ENCODE measurements around the gene SMARCAD1.
A peak's percentile ranks its signal among the peaks of the same experiment; 100 is the strongest.

Gene SMARCAD1, protein sequence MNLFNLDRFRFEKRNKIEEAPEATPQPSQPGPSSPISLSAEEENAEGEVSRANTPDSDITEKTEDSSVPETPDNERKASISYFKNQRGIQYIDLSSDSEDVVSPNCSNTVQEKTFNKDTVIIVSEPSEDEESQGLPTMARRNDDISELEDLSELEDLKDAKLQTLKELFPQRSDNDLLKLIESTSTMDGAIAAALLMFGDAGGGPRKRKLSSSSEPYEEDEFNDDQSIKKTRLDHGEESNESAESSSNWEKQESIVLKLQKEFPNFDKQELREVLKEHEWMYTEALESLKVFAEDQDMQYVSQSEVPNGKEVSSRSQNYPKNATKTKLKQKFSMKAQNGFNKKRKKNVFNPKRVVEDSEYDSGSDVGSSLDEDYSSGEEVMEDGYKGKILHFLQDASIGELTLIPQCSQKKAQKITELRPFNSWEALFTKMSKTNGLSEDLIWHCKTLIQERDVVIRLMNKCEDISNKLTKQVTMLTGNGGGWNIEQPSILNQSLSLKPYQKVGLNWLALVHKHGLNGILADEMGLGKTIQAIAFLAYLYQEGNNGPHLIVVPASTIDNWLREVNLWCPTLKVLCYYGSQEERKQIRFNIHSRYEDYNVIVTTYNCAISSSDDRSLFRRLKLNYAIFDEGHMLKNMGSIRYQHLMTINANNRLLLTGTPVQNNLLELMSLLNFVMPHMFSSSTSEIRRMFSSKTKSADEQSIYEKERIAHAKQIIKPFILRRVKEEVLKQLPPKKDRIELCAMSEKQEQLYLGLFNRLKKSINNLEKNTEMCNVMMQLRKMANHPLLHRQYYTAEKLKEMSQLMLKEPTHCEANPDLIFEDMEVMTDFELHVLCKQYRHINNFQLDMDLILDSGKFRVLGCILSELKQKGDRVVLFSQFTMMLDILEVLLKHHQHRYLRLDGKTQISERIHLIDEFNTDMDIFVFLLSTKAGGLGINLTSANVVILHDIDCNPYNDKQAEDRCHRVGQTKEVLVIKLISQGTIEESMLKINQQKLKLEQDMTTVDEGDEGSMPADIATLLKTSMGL

GRCh38 chr4:94207469-94208224, at the start of gene SMARCAD1:
TSS of gene SMARCAD1 (plus strand) at chr4:94207865. CDS start at chr4:94208395, 530 bp downstream.
- peak; percentile 91 for DNase-seq (ENCODE audit: low spot score)

DNA sequence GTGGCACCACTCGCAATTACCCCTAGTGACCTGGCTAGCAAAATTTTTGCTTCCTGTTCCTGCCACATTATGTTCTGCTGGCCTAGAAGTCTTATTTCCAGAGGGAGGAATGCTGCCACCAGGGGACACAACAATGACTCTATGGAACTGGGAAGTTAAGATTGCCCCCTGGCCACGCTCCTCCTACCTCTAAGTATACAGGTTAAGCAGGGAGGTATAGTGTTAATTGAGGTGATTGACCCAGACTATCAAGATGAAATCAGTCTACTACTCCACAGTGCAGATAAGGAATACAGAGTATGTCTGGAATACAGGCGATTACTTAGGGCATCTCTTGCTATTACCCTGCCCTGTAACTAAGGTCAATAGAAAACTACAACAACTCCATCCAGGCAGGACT, 48.8 kb upstream of the SMARCAD1 start:
- no peak for DNase-seq (ENCODE audit: low spot score)

GRCh38 chr4:94159790-94160189, 47.9 kb upstream of the SMARCAD1 start:
- DNase-seq (ENCODE audit: low spot score): no peak

DNA sequence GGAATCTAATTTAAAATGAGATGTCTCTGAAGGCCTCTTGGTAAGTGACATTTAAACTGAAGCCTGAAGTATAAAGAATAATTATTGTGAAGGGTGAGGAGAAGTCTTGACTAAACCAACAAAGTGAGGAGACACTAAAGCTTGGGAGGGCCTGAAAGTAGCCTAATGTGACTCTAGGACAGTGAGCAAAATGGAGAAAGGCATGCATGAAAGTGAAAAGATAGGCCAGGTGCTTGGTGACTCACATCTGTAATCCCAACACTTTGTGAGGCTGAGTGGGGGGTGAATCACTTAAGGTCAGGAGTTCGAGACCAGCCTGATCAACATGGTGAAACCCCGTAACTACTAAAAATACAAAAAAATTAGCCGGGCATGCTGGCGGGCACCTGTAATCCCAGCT, 46.9 kb upstream of the SMARCAD1 start:
- no peak for DNase-seq (ENCODE audit: low spot score)

DNA sequence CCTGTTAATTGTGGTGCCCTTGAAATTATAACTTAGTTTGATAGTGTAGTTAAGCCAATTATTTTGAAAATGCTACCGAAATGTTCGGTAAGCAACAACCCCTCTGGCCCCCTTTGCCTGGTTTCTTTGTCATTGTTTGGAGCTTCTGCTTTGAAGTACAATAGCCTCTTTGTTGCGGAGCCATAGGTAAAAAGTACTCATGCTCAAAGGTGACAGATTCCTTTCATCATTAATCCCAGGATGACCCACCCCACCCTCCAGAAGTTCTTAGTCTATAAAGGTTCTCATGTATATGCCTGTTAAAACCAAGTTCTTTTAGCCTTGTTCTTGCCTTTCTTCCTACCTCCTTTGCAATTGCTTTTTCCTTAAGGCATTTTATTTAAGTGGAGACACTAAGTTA, 42.4 kb upstream of the SMARCAD1 start:
- no peak for DNase-seq (ENCODE audit: low spot score)

DNA sequence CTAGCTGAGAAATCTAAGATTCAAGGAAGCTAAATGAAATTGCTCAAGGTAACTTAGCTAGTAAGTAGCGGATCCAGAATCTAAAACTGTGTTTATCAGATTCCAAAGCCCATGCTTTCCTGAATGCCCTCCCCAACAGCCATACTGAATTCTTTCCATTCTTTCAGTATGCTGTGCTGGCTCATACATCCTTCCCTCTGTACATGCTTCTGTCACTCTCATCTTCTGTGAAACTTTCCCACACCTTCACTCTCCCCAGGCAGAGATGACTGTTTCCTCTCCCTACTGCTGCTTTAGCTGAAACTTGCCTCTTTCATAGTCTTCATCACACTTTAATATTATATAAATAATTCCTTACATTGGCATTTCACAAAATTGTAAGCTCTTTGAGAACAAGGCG, 39.3 kb upstream of the SMARCAD1 start:
- DNase-seq (ENCODE audit: low spot score): no peak

DNA sequence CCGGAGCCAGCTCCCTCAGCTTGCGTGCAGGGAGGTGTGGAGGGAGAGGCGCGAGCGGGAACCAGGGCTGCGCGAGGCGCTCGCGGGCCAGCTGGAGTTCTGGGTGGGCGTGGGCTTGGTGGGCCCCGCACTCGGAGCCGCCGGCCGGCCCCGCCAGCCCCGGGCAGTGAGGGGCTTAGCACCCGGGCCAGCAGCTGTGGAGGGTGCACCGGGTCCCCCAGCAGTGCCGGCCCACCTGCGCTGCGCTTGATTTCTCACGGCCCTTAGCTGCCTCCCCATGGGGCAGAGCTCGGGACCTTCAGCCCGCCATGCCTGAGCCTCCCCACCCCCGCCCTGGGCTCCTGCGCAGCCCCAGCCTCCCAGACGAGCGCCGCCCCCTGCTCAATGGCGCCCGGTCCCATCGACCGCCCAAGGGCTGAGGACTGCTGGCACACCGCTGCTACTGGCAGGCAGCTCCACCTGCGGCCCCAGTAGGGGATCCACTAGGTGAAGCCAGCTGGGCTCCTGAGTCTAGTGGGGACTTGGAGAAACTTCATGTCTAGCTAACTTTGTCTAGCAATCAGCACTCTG, 37.8 kb upstream of the SMARCAD1 start:
- no peak for DNase-seq (ENCODE audit: low spot score)

DNA sequence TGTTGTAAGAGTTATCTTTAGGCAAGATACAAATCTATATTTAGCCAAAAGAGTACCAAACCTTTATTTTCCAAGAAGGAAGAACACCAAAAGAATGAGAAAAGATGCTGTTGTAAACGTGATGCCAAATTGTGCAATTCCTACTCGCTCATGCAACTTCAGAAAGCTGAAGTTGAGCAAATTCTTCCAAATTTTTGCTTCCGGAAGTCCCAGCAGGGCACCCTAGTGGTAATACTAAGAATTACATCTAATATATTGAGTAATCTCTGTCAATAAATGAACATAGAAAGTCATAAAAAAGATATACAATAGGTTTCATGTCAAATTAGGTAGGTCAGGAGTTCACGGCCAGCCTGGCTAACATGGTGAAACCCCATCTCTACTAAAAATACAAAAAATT, 36.0 kb upstream of the SMARCAD1 start:
- no peak for DNase-seq (ENCODE audit: low spot score)

GRCh38 chr4:94175553-94176261, 32.0 kb upstream of the SMARCAD1 start:
- no peak for DNase-seq (ENCODE audit: low spot score)

DNA sequence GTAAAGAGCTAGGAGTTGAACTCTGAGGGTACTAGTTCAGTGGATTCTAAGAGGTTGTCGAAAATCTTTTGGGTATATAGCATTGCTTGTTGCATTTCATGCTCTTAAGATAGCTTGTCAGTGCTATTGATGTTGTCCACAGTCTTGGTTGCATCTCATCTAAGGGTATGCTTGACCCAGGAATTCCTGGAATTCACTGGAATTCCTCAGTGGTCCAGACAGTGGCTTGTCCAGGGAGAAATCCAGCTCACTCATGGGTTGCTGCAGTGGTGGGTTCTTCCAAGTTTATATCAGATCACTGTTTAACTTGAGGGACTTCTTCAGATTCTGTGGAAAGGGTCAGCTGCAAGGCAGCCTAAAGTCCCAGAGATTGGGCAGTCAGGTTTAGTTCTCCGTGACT, 29.8 kb upstream of the SMARCAD1 start:
- DNase-seq (ENCODE audit: low spot score): no peak

GRCh38 chr4:94181815-94182214, 25.9 kb upstream of the SMARCAD1 start:
- DNase-seq (ENCODE audit: low spot score): no peak

GRCh38 chr4:94202769-94203168, 4.9 kb upstream of the SMARCAD1 start:
- DNase-seq (ENCODE audit: low spot score): no peak

- no peak for DNase-seq (ENCODE audit: low spot score)
Observed at GRCh38 chr4:94208266-94208665, 601 bp downstream of the SMARCAD1 start.

DNA sequence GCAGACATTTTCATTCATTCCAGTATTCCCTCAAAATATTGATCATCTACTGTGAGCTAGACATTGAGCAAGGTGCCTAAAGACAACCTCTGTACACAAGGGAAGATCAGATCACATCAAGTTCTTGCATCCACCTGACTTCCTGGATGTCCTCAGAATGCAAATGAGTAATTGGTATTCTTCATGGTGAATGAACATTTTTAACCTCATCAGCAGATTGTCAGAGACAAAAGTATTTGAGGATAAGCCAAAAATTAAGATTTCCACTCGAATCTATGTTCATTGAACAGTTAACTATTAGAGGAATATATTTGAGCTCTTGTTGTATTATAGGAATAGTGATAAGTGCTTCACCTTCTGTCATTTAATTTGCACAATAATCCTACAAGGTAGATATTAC, 1.3 kb downstream of the SMARCAD1 start:
- DNase-seq (ENCODE audit: low spot score): no peak

DNA sequence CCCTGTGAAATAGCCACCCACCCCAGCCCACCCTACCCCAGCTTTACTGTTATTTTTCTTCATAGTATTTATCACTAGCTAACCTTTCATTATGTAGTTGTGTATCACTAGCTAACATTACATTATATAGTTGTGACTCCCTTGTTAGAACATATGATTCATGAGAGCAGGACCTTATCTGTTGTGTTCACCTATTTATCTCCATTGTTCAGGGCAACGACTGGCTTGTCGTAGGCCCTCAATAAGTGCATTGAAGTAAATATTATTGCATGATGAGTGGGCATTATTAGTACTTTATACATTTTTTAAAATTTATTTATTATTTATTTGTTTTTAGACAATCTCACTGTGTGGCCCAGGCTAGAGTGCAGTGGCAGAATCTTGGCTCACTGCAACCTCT, 4.2 kb downstream of the SMARCAD1 start:
- DNase-seq (ENCODE audit: low spot score): no peak

DNA sequence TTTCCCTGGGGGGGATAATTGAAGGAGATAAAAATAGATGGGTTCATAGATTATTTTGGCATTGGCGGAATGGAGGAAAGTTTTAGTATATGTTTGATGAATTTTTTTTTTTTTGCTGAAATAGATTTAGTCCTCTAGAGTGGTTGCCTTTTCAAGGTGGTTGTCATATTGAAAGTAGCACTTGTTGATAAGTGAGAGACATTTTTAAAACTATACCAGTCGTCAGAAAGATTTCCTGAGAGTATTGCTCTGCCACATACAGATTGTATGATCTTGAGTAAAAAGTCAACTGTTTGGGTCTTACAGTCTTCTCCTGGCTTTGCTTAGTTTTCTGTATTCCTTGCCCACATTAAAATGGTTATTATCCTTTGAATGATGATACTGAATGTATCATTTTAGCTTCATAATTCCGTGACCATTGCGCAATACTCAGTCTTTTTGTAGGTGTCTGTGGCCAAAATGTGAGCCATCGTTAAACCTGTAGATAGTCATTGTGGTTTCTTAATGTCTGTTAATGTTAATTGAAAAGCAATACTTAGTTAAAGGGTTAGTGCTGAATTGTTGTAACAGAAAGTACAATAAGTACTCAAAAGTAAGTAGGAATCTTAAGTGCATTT, 7.1 kb downstream of the SMARCAD1 start:
- DNase-seq (ENCODE audit: low spot score): no peak

DNA sequence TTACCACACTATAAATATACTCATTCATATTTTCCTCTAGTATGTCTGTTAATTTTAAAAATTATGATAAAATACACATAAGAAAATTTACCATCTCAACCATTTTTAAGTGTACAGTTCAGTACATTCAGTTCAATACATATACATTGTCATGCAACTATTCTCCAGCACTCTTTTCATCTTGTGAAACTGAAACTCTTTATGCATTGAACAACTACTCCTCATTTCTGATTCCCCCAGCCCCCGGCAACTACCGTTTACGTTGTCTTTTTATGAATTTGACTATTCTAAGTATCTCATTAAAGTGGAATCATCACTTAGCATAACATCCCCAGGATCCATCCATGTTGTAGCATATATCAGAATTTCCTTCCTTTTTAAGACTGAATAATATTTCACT, 8.7 kb downstream of the SMARCAD1 start:
- no peak for DNase-seq (ENCODE audit: low spot score)

DNA sequence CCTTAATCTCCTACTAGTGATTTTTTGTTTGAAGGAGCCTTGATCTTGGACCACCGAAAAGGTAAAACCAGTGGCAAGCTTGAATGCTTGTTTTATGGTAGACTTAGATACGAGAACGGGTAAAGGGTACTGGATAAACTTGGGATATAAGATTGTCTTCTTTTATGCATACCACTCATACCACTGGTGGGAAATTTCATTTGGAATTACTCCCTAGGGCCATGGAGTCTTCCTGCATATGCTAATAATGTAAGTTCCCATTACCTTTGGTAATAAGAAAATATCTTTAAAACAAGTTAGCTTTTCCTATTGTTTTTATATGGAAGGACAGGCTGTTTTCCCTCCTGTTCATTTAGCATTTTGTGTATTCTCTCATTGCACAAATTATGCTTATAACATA, 11.7 kb downstream of the SMARCAD1 start:
- DNase-seq (ENCODE audit: low spot score): no peak

GRCh38 chr4:94221916-94222315, 14.3 kb downstream of the SMARCAD1 start:
- DNase-seq (ENCODE audit: low spot score): no peak

DNA sequence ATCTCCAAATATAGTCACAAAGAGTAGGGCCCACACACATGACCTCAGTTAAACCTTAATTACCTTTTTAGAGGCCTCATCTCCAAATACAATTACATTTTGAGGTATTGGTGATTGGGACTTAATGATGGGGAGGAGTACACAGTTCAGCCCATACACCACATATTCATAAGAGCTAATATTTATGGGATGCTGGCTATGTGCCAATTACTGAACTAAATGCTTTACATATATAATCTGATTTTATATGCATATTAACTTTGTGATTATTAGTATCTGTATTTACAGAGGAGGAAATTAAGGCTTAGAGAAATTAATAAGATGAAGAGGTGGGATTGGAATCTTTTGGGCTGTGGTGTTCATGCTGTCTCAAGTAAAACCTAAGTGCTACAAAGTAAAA, 17.8 kb downstream of the SMARCAD1 start:
- no peak for DNase-seq (ENCODE audit: low spot score)

DNA sequence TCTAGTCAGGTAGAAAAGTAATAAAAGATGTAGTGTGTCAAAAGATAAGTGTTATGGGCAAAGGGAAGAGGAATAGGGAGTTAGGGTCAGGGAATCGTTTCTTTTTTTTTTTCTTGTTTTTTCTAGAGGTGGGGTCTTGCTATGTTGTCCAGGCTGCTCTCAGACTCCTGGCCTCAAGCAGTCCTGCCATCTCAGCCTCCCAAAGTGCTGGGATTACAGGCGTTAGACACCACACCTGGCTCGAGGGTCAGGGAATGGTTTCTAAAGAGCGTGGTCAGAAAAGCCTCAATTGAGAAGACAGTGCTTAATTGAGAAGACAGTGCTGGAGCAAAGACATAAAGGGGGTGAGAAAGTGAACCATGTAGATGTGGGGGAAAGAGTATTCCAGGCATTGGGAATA, 19.1 kb downstream of the SMARCAD1 start:
- no peak for DNase-seq (ENCODE audit: low spot score)
